ENCODE data around the gene CCR3. TPM values are rescaled to one million over a fixed set of nuclear protein-coding genes. Genes with fewer than 3 reads are reported as not detected.

The CCR3 gene
- total RNA-seq, 1 experiment from 2014 or later: not detected

DNA sequence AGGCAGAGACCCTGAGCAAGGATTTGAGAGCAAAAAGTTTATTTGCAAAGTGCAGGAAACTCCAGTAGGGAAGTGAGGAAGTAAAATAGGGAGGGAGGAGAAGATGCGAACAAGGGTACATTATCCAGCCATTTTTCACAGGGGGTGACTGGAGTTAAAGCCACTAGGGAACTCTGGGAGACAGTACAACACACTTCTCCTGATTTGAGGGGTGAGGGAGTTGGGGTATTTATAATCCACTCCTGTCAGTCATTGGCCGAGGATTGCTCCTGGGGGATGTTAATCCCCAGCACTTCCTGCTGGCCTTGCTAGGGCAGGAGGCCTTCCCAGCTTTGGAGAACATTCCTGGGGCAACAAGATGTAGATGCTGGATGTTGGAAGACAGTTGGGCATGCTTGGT is 28.2 kb downstream of the CCR3 start:
- no peak overlapping the region for H3K27ac ChIP-seq (ENCODE audit: low read depth, low read length, poor library complexity, severe bottlenecking)
- intact Hi-C loops (cut with micrococcal nuclease; ENCODE audit: unreplicated experiment): no loop called here
- no peak for TF ChIP-seq EZH2 (IDR thresholded peaks at IDR 0.05; ENCODE audit: borderline replicate concordance, low read depth, low read length, poor library complexity, severe bottlenecking)
- TF ChIP-seq, protein P1, sequence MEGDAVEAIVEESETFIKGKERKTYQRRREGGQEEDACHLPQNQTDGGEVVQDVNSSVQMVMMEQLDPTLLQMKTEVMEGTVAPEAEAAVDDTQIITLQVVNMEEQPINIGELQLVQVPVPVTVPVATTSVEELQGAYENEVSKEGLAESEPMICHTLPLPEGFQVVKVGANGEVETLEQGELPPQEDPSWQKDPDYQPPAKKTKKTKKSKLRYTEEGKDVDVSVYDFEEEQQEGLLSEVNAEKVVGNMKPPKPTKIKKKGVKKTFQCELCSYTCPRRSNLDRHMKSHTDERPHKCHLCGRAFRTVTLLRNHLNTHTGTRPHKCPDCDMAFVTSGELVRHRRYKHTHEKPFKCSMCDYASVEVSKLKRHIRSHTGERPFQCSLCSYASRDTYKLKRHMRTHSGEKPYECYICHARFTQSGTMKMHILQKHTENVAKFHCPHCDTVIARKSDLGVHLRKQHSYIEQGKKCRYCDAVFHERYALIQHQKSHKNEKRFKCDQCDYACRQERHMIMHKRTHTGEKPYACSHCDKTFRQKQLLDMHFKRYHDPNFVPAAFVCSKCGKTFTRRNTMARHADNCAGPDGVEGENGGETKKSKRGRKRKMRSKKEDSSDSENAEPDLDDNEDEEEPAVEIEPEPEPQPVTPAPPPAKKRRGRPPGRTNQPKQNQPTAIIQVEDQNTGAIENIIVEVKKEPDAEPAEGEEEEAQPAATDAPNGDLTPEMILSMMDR (conservative IDR thresholded peaks at IDR 0.05; ENCODE audit: low read depth, low read length): no peak
- no peaks in the 10 kb centered on the region for H3K4me1 ChIP-seq (ENCODE audit: insufficient read depth, low read length, poor library complexity, severe bottlenecking)
- H3K9me3 ChIP-seq (ENCODE audit: low read depth, low read length, poor library complexity, severe bottlenecking): no peaks in the 10 kb centered on the region
- no peaks in the 10 kb centered on the region for H3K27me3 ChIP-seq (replicated peaks; ENCODE audit: insufficient read depth, low read depth, low read length, poor library complexity)
- ChIA-PET CTCF (no interaction called here), POLR2A (ENCODE audit: low non-redundant PET) (no interaction called here)
- H3K4me3 ChIP-seq (ENCODE audit: low read depth, low read length, poor library complexity, severe bottlenecking): no peak overlapping the region
- H3K36me3 ChIP-seq (ENCODE audit: insufficient read depth, low read length, poor library complexity, severe bottlenecking): no peaks in the 10 kb centered on the region
- DNase-seq (ENCODE audit: low spot score): no peak
- no TSS peak for BruUV-seq (replicated peaks)

DNA sequence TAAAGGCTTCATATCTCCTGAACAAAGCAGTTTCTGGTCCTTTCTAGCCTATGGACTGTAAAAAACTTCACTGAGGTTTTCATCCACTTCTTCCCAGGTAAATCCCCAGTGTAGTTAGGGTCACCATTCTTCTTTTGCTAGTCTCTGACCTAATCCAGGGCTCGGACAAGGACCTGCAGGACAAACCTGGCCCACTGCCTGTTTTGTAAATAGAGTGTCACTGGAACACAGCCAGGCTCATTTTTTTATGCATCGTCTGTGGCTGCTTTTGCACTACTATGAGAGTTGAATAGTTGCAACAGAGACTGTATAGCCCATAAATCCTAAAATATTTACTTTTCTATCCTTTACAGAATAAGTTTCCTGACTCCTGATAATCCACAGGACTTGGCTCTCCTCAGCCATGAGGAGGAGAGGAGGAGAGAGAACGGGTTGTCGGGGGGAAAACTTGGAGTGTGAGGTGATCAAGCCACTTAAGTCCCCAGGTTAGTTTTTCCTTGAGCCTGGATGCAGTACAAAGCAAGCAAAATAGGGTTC is 29.0 kb downstream of the CCR3 start:
- Histone ChIP-seq H3K36me3 (ENCODE audit: insufficient read depth, low read length, poor library complexity, severe bottlenecking) (no peaks in the 10 kb centered on the region), H3K9me3 (ENCODE audit: low read depth, low read length, poor library complexity, severe bottlenecking) (no peaks in the 10 kb centered on the region), H3K27me3 (replicated peaks; ENCODE audit: insufficient read depth, low read depth, low read length, poor library complexity) (no peaks in the 10 kb centered on the region), H3K4me3 (ENCODE audit: low read depth, low read length, poor library complexity, severe bottlenecking) (no peak overlapping the region), H3K27ac (ENCODE audit: low read depth, low read length, poor library complexity, severe bottlenecking) (no peak overlapping the region), H3K4me1 (ENCODE audit: insufficient read depth, low read length, poor library complexity, severe bottlenecking) (no peaks in the 10 kb centered on the region)
- BruUV-seq (replicated peaks): no TSS peak
- TF ChIP-seq, protein P1 (conservative IDR thresholded peaks at IDR 0.05; ENCODE audit: low read depth, low read length): no peak
- no peak for TF ChIP-seq EZH2 (IDR thresholded peaks at IDR 0.05; ENCODE audit: borderline replicate concordance, low read depth, low read length, poor library complexity, severe bottlenecking)
- ChIA-PET CTCF (no interaction called here), POLR2A (ENCODE audit: low non-redundant PET) (no interaction called here)
- no peak for DNase-seq (ENCODE audit: low spot score)
- intact Hi-C loops (cut with micrococcal nuclease; ENCODE audit: unreplicated experiment): no loop called here

DNA sequence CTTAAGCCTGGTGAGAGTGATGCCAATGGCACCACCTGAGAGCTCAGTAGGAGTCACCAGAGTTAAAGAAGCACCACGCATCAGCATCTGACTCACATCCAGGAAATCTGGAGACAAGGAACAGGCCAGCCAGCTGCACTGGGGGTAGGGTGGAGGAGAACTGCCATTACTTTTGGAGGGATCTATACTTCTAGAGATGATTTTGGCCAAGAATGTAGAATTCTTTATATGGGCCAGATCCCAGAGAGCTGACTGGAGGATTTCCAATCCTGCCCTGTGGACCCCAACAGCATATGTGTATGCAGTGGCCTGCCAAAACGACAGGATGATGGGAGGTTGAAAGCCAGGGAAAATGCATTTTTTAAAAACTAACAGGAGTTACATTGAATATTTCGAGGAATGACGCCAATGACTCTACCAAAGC is 29.8 kb downstream of the CCR3 start:
- ChIA-PET CTCF (no interaction called here), POLR2A (ENCODE audit: low non-redundant PET) (no interaction called here)
- H3K36me3 ChIP-seq (ENCODE audit: insufficient read depth, low read length, poor library complexity, severe bottlenecking): no peaks in the 10 kb centered on the region
- TF ChIP-seq, protein P1 (conservative IDR thresholded peaks at IDR 0.05; ENCODE audit: low read depth, low read length): no peak
- no peak for TF ChIP-seq EZH2 (IDR thresholded peaks at IDR 0.05; ENCODE audit: borderline replicate concordance, low read depth, low read length, poor library complexity, severe bottlenecking)
- no peaks in the 10 kb centered on the region for H3K27me3 ChIP-seq (replicated peaks; ENCODE audit: insufficient read depth, low read depth, low read length, poor library complexity)
- no peaks in the 10 kb centered on the region for H3K9me3 ChIP-seq (ENCODE audit: low read depth, low read length, poor library complexity, severe bottlenecking)
- intact Hi-C loops (cut with micrococcal nuclease; ENCODE audit: unreplicated experiment): no loop called here
- no peak overlapping the region for H3K27ac ChIP-seq (ENCODE audit: low read depth, low read length, poor library complexity, severe bottlenecking)
- BruUV-seq (replicated peaks): no TSS peak
- H3K4me3 ChIP-seq (ENCODE audit: low read depth, low read length, poor library complexity, severe bottlenecking): no peak overlapping the region
- DNase-seq (ENCODE audit: low spot score): no peak
- no peaks in the 10 kb centered on the region for H3K4me1 ChIP-seq (ENCODE audit: insufficient read depth, low read length, poor library complexity, severe bottlenecking)

Measured in A673 (cell line).